WERI-Rb-1 (cell line): ENCODE measurements around the gene VASN.

ENCODE experiments used
- DNase-seq: peaks from one replicate; pipeline ENCODE4 v3.0.0-alpha.2; 2020
- H3K27ac ChIP-seq: fragments of 250-450 bp; sonication (Bioruptor Pico); 2 replicates; pipeline ENCODE4 v1.5.1; 2020; ENCODE audit warnings: mild to moderate bottlenecking, moderate library complexity
- H3K27me3 ChIP-seq: fragments of 250-450 bp; sonication (Bioruptor Pico); 2 replicates; pipeline ENCODE4 v1.5.1; 2021; ENCODE audit warnings: mild to moderate bottlenecking, low read depth, moderate library complexity; ENCODE audit not compliant: insufficient read depth, severe bottlenecking
- H3K36me3 ChIP-seq: fragments of 250-450 bp; sonication (Bioruptor Pico); 2 replicates; pipeline ENCODE4 v1.5.1; 2020; ENCODE audit warnings: mild to moderate bottlenecking, moderate library complexity
- H3K4me3 ChIP-seq: 2 replicates; pipeline ENCODE4 v1.5.1; 2011; ENCODE audit warnings: low read depth, mild to moderate bottlenecking, control low read depth, low read length
- H3K9me3 ChIP-seq: fragments of 250-450 bp; sonication (Bioruptor Pico); 2 replicates; pipeline ENCODE4 v1.5.1; 2021; ENCODE audit warnings: mild to moderate bottlenecking, moderate library complexity; ENCODE audit not compliant: severe bottlenecking
- CTCF ChIP-seq: IDR thresholded peaks from 2 replicates; pipeline ENCODE4 v1.5.1; 2011; ENCODE audit warnings: low read depth, mild to moderate bottlenecking, control low read depth, inconsistent platforms, low read length

VASN gene

DNA sequence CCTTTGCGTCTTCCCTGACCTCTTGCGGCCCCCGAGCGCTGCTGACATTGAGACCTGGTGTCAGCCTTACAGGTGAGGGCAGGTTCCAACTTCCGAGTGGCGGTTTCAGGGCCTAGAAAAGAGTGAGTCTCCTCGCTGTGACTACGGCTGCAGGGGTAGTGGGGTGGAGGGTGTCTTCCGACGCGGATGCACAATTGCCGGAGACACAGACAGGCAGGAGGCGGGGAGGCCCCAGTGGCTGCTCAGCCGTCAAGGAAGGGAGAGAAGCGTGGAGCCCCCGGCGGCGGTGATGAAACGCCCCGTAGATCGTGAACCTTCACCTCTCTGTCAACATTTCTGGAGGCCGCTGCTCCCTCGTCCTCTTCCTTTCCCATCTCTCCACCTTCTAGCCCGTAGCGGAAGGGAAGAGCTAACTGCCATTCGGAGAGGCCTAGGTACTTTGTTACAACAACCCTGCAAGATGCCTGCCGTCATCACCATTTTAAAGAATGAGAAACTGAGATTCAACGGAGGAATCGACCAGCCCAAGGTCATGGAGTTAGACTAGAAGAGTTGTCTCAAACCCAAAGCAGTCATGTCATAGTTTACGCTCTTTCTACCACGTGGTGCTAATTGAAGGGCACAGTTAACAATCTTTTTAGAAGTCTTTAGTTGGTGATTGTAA lies 54.5 kb downstream of the VASN start:
- no peaks in the 10 kb centered on the region for H3K9me3 ChIP-seq
- peaks cover 27% of the 10 kb centered on the region for H3K36me3 ChIP-seq
- H3K27ac ChIP-seq = peak overlapping the region; percentile 95
- peak overlapping the region; percentile 89 for H3K4me3 ChIP-seq
- TF ChIP-seq CTCF = no peak
- H3K27me3 ChIP-seq = no peaks in the 10 kb centered on the region
- no peak for DNase-seq

GRCh38 chr16:4426722-4427372 lies 55.2 kb downstream of the VASN start:
- Histone ChIP-seq H3K9me3 (no peaks in the 10 kb centered on the region), H3K27ac (no peak overlapping the region; the same call in 1 of the 2 replicates), H3K4me3 (peak overlapping the region; percentile 89), H3K27me3 (no peaks in the 10 kb centered on the region), H3K36me3 (peaks cover 31% of the 10 kb centered on the region)
- TF ChIP-seq CTCF = no peak
- DNase-seq = no peak

GRCh38 chr16:4428500-4428899 lies 56.9 kb downstream of the VASN start:
- DNase-seq = no peak
- no peaks in the 10 kb centered on the region for H3K9me3 ChIP-seq
- no peaks in the 10 kb centered on the region for H3K27me3 ChIP-seq
- no peak overlapping the region for H3K27ac ChIP-seq
- no peak for TF ChIP-seq CTCF
- H3K4me3 ChIP-seq = no peak overlapping the region
- H3K36me3 ChIP-seq = peaks cover 32% of the 10 kb centered on the region

GRCh38 chr16:4431023-4431422 lies 59.4 kb downstream of the VASN start:
- Histone ChIP-seq H3K27me3 (no peaks in the 10 kb centered on the region), H3K9me3 (no peaks in the 10 kb centered on the region), H3K36me3 (peaks cover 46% of the 10 kb centered on the region), H3K27ac (no peak overlapping the region), H3K4me3 (no peak overlapping the region)
- no peak for TF ChIP-seq CTCF
- no peak for DNase-seq
